Hindlimb muscle (tissue), 1 donor: Measurements from ENCODE around the gene FNTB. TPM values are rescaled to one million over a fixed set of nuclear protein-coding genes. Genes with fewer than 3 reads are reported as not detected.

Experiments
- DNase-seq: peaks from one replicate; pipeline ENCODE4 v3.0.0-alpha.2; 2013
- polyA plus RNA-seq: library from polyadenylated mRNA; unstranded; fragments of 120-200 nt; gene quantifications from one replicate; pipeline ENCODE4 v1.2.1, GENCODE V29; 2013; ENCODE audit not compliant: insufficient read length

The FNTB gene
- polyA plus RNA-seq, 1 donor, result 23.9 TPM

DNA sequence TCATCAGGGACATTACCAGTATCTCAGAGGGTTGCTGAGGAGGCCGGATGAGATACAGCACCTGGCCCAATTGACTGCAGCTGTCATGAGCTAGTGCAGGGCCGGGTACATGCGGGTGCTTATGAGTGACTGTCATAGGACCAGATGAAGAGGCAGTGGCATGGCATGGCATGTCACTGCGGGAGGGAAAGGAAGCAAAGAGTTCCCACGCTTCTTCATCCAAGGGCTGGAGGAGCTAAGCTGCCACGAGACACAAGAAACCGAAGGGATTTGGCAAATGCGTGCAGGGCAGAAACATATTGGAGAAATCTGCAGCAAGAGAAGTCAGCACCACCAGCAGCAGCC is 33.4 kb upstream of the FNTB start:
- no peak for DNase-seq

DNA sequence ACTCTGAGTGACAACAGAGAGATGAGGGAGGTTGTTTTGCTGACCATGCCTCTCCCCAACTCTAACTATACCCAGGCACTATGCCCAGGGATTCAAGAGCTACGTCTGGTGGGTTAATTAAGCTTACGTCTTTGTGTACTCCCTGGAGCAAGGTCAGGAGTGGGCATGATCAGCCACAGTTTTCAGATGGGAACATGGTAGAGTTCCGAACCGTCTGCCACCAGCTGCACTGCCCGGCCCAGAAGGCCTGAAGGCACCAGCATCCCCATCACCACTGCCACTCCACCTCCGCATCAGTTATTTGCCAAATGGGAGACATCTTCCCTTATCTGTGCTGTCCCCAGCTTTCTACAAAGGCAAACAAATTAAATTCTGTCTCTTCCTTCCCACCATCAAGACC is 33.0 kb upstream of the FNTB start:
- no peak for DNase-seq

DNA sequence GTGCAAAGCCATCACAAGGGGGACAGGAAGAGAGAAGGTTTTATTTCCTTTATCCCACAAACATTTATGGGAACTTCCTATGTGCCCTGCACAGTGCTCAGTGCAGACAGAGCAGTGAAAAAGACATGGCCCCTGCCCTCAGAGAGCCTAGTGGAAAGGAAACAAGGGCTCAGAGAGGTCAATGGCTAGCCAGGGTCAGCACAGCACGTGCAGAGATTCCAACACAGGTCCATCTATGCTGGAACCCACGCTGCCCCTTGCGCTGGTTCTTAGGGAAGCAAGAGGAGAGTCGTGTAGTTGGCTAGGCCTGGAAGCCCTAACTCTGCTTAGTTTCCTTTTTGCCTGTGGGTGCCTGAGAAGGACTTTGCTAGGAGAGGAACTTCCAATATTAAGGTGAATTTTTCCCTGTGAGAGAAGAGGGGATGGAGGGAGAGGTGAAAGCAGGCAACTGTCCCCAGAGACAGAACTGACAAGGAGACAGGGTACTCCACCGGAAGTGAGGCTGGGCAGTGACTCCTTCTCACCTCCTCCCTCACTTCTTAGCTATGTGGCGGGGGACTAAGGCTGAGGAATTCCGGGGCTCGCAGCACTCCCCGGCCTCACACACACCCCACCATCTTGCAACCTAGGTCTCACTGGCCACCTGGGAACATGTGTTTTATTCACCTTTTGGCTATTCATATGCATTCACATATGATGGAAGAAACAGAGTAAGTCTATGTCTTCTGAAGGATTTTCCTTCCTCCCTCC is 32.0 kb upstream of the FNTB start:
- no peak for DNase-seq

DNA sequence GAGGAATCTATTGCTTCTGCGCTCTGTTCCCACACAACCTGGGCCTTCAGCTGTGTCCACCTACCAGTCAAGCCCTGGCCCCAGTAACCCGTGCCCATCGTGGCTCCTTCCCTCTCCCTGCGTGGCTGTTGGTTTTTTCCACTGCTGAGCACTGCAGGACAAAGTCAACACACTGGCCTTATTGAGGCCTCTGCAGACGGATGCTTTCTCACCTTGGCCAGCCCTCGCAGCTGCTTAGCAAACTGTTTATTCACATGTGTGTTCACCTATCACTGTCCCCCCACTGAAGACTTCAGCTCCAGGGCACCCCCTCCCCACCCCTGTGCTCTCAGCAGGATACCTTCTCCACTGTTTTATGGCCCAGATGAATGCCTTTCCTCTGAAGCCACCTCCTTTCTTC is 31.4 kb upstream of the FNTB start:
- DNase-seq, result no peak

DNA sequence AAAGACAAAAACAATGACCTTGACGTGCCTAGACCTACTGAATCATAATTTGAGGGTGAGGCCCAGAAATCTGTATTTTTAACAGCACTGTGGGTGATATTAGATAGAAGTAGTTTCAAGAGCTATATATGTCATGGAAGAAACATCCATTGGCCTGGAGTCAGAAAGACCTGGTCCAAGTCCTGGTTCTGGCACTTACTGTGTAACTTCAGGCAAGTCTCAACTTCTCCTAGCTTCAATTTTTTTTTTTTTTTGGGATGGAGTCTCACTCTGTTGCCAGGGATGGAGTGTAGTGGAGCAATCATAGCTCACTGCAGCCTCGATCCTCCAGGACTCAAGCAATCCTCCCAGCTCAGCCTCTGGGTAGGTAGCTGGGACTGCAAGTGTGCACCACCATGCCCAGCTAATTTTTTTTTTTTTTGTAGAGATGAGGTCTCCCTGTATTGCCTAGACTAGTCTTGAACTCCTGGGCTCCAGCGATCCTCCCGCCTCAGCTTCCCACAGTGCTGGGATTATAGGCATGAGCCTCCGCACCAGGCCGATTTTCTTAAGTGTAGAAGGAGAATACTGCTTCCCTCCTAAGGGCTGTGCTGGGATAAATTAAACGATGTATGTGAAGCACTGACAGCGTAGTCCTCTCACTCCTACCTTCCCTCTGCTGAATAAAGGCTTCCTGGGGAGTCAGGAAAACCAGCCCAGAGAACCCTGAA is 29.8 kb upstream of the FNTB start:
- no peak for DNase-seq

DNA sequence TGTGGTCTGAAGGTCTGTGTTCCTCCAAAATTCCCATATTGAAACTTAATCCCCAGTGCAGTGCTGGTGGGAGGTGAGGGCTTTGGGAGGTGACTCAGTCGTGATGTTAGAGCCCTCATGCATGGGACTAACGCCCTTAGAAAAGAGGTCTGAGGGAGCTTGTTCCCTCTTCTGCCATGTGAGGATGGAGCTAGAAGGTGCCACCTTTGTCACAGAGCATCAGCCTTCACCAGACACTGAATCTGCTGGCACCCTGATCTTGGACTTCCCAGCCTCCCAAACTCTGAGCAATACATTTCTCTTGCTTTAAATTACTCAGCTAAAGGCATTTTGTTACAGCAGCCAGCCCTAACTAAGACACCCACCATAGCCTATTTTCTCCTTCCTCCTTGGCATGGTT is 28.5 kb upstream of the FNTB start:
- DNase-seq, result no peak

DNA sequence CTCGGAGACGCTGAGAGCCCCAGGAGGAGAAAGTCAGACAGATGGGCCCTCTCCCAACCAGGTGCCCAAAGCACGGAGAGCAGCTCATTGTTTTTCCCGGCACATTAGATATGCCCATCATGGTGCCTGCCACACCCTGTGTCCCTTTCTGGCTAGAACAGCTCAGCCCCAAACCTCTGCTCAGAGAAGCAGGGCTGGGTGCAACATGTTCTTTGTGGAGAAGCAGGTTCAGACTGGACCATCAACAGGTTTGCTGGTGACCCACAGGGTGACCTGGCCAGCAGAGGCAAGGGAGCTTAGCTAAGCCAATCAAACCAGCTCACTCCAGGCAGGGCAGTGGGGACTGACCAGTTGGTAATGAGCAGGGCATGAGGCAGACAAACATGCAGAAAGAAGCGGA is 28.0 kb upstream of the FNTB start:
- DNase-seq, result no peak

DNA sequence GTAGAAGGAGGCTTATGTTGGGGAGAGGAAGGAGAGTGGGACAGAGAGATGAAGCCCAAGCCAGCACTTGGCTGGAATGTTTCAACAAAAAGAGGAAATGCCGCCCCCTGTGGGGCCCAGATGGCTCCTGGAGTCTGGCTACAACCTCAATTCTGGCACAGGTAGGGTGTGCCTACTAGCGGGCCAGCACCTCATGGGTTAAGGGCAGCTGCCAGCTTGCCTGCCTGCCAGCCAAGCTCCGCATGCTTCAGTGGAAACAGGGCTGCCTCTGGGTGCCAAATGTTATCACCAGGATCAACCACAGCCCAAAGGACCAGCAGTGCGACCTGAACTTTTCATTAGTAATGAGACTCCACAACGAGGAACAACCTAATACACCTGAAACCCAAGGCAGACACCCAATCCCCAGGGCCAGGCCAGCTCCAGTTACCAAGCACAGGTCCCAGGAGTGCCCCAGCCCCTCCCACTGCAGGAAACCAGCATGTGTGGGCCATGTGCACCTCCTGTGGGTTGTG is 25.9 kb upstream of the FNTB start:
- no peak for DNase-seq

DNA sequence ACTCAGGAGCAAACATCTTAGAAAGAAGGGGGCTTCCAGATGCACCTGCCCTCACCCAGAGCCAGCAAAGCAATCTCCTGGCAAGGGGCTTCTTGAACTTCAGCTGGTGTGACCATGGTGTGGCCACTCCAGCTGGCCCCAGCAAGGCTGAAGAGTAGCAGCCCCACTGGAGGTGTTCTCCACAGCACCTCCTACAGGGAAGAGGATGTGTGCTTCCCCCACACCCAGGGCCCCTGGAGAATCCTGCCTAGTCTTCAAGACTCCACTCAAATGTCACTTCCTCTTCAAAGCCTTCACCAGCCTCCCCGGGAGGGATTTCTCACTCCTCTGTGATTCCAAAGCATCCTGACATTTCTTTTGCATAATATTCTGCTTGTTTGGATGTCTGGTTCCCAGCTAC is 23.1 kb upstream of the FNTB start:
- no peak for DNase-seq

DNA sequence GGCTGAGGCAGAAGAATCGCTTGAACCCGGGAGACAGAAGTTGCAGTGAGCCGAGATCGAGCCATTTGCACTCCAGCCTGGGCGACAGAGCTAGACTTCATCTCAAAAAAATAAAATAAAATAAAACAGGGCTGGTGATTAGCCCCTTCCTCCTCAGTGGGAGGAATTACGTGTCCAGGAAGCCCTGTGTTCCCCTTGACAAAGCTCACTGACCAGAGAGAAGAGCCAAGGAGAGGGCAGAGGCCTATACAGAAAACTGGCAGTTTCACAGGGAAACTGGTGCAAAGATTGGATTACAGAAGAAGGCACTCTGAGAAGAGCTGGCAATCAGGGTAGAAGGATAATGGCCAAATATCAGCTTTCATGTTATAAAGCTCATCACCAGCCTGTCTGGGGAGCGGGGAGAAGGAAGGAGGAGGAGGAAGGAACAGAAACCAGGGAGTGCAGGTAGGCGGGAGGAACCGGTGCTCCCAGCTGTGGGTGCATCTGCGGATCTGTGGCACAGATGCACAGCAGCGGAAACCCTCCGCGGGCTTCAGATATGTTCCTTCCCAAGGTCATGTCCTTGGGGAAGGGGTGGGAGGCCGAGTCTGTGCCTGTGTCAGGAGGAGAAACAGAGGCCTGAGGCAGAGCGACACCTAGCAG is 21.2 kb upstream of the FNTB start:
- no peak for DNase-seq

DNA sequence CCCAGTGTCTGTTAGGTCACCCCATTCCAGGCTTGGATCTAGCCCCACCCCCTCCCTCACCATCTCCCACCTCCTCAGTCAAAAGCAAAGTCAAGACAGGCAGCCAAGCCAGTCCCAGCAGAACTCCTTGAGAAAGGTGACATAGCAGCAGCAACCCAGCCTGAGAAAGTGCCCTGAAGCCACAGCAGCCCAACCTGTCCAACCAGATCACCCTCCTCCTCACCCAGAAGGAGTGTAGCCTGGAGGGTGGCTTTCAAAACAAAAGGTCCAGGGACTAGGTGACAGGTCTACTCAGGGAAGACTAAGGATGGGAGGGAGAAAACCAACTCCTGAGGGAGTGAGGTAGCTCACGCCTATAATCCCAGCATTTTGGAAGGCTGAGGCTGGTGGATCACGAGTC is 19.7 kb upstream of the FNTB start:
- no peak for DNase-seq

DNA sequence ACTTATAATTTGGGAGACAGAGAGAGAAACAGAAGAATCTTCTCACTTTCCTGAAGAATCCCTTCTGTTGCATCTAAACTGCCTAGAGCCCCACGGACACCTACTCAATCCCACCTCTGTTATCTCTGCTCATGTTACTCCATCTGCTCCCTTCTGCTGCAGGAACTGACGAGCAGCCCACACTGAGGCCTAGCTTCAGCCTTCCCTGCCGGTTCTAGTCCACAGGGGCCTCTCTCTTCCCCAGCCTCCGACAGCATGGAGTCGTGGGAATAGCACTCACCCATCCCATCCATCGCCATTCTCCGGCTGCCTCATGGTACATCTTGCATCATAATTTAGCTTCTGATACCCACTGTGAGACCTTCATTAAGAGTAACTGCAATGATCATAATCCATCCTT is 18.5 kb upstream of the FNTB start:
- DNase-seq, result no peak

DNA sequence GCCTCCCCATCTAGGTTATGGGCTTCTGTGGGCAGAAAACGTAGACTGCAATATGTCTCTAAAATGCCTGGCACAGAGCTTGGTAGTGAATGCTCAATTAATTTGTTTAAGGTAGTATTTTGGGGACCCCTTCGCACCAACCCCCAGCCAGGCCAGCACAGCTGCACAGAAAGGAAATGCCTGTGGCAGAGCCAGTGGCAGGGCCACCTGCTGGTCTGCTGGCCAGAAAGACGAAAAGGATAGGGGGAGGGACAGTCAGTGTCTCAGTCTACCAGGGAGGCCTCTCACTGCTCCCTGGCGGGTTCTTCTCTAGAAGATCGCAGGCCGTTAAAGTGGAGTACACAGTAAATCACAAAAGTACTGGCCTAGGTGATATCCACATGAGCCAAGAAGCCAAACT is 18.0 kb upstream of the FNTB start:
- no peak for DNase-seq

DNA sequence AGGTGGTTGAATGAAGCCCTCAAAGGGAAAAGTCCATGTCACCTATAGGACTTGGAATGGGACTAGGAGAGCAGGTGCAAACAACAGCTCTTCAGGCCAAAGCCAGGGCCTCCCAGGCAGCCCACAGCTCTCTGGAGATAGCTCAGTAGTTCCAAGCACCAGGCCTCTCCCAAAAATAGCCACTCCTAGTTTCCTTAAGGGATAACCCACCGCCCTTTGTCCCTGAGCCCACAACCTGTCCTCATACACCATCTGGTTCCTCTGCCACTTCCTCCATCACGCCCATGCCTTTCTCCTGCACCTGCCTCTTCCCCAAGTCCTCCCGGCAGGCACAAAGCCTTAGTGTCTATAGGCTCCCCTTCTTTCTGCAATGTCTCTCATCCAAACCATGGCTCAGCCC is 16.7 kb upstream of the FNTB start:
- no peak for DNase-seq

DNA sequence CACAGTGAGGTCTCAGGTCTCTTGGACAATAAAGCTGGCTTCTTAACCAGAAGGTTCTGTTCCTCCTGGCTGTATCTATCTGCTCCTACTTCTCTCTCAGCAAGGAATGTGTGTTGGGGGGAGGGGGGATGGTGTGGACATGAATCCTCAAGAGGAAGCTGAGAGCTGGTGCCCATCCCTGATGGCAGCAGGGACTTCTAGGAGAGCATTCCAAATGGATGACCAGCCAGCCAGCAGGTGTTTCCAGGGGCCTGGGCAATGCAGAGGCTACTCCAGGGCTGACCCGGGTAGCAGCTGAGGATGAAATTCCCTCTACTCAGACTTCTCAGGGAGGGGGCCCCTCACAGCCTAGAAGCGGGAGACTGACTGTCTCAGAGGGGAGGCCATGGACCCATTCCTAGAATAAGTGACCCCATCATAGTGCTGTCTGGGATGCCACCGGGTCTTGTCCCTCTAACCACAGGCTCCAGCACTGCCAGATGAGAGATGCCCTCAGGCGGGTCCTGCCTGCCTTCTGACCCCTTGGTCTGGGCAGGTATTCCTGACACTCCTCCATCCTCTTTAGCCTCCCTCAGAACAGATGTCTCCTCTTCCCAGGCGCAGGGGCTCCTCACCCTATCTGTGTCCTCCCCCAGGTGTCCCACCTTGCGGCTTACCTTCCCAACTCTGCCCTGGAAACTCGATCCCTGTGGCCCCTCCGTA is 15.8 kb upstream of the FNTB start:
- DNase-seq, result no peak

DNA sequence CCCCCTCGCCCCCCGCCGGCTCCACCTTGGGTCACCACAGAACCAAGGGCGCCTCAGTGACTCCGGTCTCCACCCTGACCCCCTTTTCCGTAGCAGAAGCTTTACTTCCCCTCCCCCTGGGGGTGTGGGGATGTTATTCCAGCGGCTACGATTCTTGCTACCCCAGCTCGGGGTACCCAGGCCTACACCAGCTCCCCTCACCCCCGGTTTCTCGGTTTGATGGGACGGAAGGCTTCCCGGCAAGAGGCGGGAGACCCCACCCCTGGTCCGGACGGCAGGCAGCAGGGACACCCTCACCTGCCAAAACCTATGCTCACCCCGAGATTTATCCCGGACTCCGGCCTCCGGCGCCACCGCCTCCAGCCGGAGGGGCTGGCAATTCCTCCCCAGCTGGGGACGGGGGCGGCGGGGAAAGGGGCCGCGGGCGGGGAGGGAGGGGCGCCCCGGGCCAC is 15.2 kb upstream of the FNTB start:
- DNase-seq, result no peak

DNA sequence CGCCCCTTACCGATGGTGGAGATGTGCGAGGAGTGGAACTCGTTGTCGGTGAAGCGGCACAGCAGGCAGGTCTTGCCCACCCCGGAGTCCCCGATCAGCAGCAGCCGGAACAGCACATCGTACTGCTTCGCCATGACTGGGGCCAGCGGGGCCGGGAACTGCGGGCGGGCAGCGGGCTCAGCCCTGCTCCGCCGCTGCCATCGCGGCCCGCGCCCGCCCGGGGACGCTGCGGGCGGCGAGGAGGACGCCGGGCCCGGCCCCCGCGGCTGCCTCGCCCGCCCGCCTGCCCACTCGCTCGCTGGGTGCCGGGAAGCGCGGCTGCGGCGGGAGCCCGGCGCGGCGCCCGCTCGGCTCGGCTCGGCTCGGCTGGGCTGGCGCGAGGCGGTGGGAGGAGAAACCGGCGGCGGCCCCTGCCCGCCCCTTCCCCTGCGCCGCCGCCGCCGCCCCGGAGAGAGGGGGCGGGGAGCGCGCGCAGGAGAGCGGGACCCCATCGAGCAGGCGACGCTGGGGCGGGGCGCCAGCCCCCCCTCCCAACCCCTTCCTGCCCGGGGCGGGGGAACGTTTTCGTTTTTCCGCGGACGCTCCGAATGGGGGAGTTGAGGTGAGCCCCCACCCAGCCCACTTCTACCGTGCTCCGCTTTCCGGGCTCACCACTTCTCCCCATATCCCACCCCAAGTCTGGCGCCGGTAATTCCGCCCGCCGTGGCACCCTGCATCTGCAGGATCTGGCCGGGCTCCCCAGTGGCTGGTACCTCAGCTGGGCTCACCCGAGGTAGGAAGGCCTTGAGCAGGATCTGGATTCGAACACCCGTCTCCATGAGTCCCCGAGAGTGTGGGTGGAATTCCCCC is 14.5 kb upstream of the FNTB start, which contains the start of gene RAB15:
TSS of gene RAB15 (minus strand) at position 394 of the 849 bp plus-strand sequence. CDS start at position 134, 260 bp downstream.
- DNase-seq, result peak; percentile 58

DNA sequence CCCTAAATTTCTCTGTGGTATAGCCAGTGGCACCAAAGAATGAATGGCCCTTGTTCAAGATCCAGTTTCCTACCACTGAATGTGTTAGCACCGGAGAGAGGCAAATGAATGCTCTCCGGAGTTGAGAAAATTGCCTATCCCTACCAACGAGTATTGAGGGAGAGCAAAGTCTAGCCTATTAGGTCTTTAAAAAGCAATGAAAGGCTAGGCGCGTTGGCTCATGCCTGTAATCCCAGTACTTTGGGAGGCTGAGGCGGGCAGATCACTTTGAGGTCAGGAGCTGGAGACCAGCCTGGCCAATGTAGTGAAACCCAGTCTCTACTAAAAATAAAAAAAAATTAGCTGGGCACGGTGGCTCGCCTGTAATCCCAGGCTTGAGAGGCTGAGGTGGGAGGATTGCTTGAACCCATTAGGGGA is 13.7 kb upstream of the FNTB start:
- DNase-seq, result no peak

DNA sequence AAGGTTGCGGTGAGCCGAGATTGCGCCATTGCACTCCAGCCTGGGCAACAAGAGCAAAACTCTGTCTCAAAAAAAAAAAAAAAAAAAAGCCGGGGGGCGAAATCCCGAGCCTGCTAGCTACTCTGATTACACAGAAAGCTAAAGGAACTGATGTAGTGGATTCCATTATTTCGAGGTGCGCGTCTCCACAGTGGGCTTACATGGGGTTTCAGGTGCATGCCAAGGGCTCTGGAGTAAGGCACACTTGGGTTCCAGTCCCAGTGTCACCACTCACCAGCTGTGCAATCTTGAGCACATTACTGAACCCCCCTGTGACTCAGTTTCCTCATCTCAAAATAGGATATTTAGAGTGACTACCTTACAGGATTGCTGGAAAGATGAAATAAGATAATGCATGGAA is 12.9 kb upstream of the FNTB start:
- DNase-seq, result no peak

DNA sequence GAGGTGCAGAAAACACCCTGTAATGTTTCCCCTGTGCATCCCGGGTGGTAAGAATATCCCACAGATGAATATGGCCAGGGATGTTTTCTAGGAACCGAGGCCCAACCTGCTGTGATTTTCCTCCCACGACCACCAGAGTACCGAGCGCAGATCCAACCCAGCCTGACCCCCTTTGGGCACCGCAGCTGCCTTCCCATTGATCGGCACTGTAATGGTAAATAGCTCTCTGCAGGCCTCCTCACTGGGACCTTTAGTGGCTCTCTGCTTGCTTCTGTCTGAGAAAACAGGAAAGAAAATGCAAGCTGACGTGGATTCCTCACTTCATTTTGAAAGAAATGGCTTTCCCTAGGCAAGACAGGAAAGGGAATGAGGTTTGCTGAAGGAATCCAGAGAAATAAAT is 12.1 kb upstream of the FNTB start:
- DNase-seq, result no peak

DNA sequence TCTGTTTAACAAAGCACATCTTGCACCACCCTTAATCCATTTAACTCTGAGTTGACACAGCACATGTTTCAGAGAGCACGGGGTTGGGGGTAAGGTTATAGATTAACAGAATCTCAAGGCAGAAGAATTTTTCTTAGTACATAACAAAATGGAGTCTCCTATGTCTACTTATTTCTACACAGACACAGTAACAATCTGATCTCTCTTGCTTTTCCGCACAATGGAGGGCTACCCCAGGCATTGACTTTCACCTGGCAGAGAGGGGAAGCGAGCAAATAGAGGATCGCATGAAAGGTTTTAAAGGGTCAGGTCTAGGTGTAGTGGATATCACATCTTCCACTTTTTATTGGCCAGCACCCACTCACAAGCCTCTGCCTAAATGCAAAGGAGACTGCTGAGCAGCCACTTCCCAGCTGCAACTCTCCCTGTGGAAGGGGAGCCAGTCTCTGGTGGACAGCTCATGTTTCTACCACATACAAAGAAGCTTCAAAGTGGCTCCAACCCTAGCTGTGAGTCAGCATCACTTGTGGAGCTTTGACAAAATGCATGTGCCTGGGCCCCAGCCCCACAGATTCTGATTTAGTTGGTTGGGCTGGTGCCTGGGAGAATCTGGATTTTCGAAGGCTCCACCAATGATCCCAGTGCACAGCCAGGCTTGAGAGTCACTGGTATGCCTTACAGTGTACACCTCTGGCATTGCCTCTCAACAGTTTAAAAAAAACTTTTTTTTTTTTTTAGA is 7.2 kb upstream of the FNTB start:
- DNase-seq, result no peak
